Karpas-422 (cell line): ENCODE results near the gene CCDC51. TPM values are rescaled to one million over a fixed set of nuclear protein-coding genes. Genes with fewer than 3 reads are reported as not detected.
"Not testable (repeated sequence)": the region's sequence is repeated elsewhere in the genome, so short reads cannot be mapped to it uniquely, and the experiment has no call there.

ENCODE experiments used
- DNase-seq: peaks from one replicate; pipeline ENCODE4 v3.0.0-alpha.2; 2015
- H2AFZ ChIP-seq: fragments of 200-600 bp; sonication (generic); 2 replicates; pipeline ENCODE4 v1.6.1; 2014; ENCODE audit warnings: antibody characterized with exemption, low read length, mixed read lengths
- H3K27ac ChIP-seq: fragments of 200-600 bp; sonication (generic); 2 replicates; pipeline ENCODE4 v1.5.1; 2014; ENCODE audit warnings: mild to moderate bottlenecking, low read length, moderate library complexity
- H3K27me3 ChIP-seq: fragments of 200-600 bp; sonication (generic); 2 replicates; pipeline ENCODE4 v1.6.1; 2014; ENCODE audit warnings: low read length, mixed read lengths
- H3K36me3 ChIP-seq: fragments of 200-600 bp; sonication (generic); 2 replicates; pipeline ENCODE4 v1.6.1; 2014; ENCODE audit warnings: low read length, mixed read lengths; ENCODE audit not compliant: insufficient read depth
- H3K4me1 ChIP-seq: fragments of 200-600 bp; sonication (generic); 2 replicates; pipeline ENCODE4 v1.6.1; 2014; ENCODE audit warnings: mild to moderate bottlenecking, low read length, mixed read lengths
- H3K4me2 ChIP-seq: fragments of 200-600 bp; sonication (generic); 2 replicates; pipeline ENCODE4 v1.6.1; 2014; ENCODE audit warnings: low read length, low read depth, mild to moderate bottlenecking; ENCODE audit not compliant: poor library complexity, severe bottlenecking
- H3K4me3 ChIP-seq: fragments of 200-600 bp; sonication (generic); 2 replicates; pipeline ENCODE4 v1.5.1; 2014; ENCODE audit warnings: mild to moderate bottlenecking, antibody characterized with exemption, low read length, mixed read lengths
- H3K79me2 ChIP-seq: fragments of 200-600 bp; sonication (generic); 2 replicates; pipeline ENCODE4 v1.6.1; 2014; ENCODE audit warnings: mild to moderate bottlenecking, low read length, mixed read lengths
- H3K9ac ChIP-seq: fragments of 200-600 bp; sonication (generic); 2 replicates; pipeline ENCODE4 v1.6.0; 2014; ENCODE audit warnings: low read length
- H3K9me2 ChIP-seq: fragments of 200-600 bp; sonication (generic), shearing (Covaris generic); replicated peaks from 2 replicates; pipeline ENCODE4 v1.6.0; 2014; ENCODE audit warnings: mild to moderate bottlenecking, low read length, moderate library complexity; ENCODE audit not compliant: insufficient read depth
- H3K9me3 ChIP-seq: fragments of 300-700, 200-600 bp; sonication (generic); 2 replicates; pipeline ENCODE4 v1.6.1; 2014; ENCODE audit warnings: low read length, mixed read lengths
- H4K20me1 ChIP-seq: fragments of 200-600 bp; sonication (generic); 2 replicates; pipeline ENCODE4 v1.6.1; 2014; ENCODE audit warnings: mild to moderate bottlenecking, antibody characterized with exemption, low read length, low read depth; ENCODE audit not compliant: insufficient read depth
- total RNA-seq: library from RNA; depleted of rRNA; stranded (reverse); fragments of >200 nt; shearing (Covaris generic); gene quantifications from 2 replicates; pipeline ENCODE4 v1.2.3, GENCODE V29; 2014; ENCODE audit warnings: low replicate concordance

CCDC51 gene
- total RNA-seq, 1 experiment from 2014 or later: 22.0 TPM

- peaks cover 32% of the 10 kb centered on the region for H3K4me1 ChIP-seq
- DNase-seq: no peak
- H3K27me3 ChIP-seq: no peaks in the 10 kb centered on the region
- H2AFZ ChIP-seq: no peak overlapping the region
- no peak overlapping the region for H3K9ac ChIP-seq
- H3K4me2 ChIP-seq: no peak overlapping the region
- H3K36me3 ChIP-seq: peaks cover 27% of the 10 kb centered on the region; the same call in 1 of the 2 replicates
- no peaks in the 10 kb centered on the region for H3K9me3 ChIP-seq
- H3K27ac ChIP-seq: no peak overlapping the region
- H3K9me2 ChIP-seq: no peaks in the 10 kb centered on the region
- peaks cover 11% of the 10 kb centered on the region; the same call in 1 of the 2 replicates for H4K20me1 ChIP-seq
- no peak overlapping the region for H3K4me3 ChIP-seq
- peaks cover 26% of the 10 kb centered on the region for H3K79me2 ChIP-seq
Observed at GRCh38 chr3:48463703-48464102, 23.8 kb upstream of the CCDC51 start.

GRCh38 chr3:48461767-48462166, 21.8 kb upstream of the CCDC51 start:
- not testable (repeated sequence) for H2AFZ ChIP-seq, H3K27me3 ChIP-seq, H3K9me2 ChIP-seq, H3K9me3 ChIP-seq, H4K20me1 ChIP-seq, H3K4me2 ChIP-seq, H3K4me3 ChIP-seq, H3K79me2 ChIP-seq, DNase-seq, H3K27ac ChIP-seq, H3K9ac ChIP-seq
- H3K4me1 ChIP-seq: peaks cover 13% of the 10 kb centered on the region
- H3K36me3 ChIP-seq: peaks cover 17% of the 10 kb centered on the region; the same call in 1 of the 2 replicates

- peaks cover 4% of the 10 kb centered on the region for H3K4me1 ChIP-seq
- no peak overlapping the region for H3K4me2 ChIP-seq
- H3K4me3 ChIP-seq: no peak overlapping the region
- H4K20me1 ChIP-seq: no peaks in the 10 kb centered on the region
- no peaks in the 10 kb centered on the region for H3K9me2 ChIP-seq
- H3K79me2 ChIP-seq: no peaks in the 10 kb centered on the region
- no peaks in the 10 kb centered on the region for H3K9me3 ChIP-seq
- H3K9ac ChIP-seq: no peak overlapping the region
- H3K36me3 ChIP-seq: peaks cover 17% of the 10 kb centered on the region; the same call in 1 of the 2 replicates
- no peak overlapping the region for H3K27ac ChIP-seq
- no peak overlapping the region for H2AFZ ChIP-seq
- no peaks in the 10 kb centered on the region for H3K27me3 ChIP-seq
- no peak for DNase-seq
Observed at GRCh38 chr3:48460517-48460902, 20.6 kb upstream of the CCDC51 start.

- no peaks in the 10 kb centered on the region for H3K4me1 ChIP-seq
- H3K79me2 ChIP-seq: no peaks in the 10 kb centered on the region
- no peaks in the 10 kb centered on the region for H3K9me3 ChIP-seq
- no peak for DNase-seq
- H4K20me1 ChIP-seq: no peaks in the 10 kb centered on the region
- no peaks in the 10 kb centered on the region for H3K9me2 ChIP-seq
- H3K9ac ChIP-seq: no peak overlapping the region
- H2AFZ ChIP-seq: no peak overlapping the region
- no peaks in the 10 kb centered on the region for H3K27me3 ChIP-seq
- no peak overlapping the region for H3K4me2 ChIP-seq
- H3K27ac ChIP-seq: no peak overlapping the region
- H3K4me3 ChIP-seq: no peak overlapping the region
- H3K36me3 ChIP-seq: peaks cover 17% of the 10 kb centered on the region; the same call in 1 of the 2 replicates
Observed at GRCh38 chr3:48459773-48460516, 20.0 kb upstream of the CCDC51 start.

- H3K4me1 ChIP-seq: no peaks in the 10 kb centered on the region
- peaks cover 19% of the 10 kb centered on the region for H3K36me3 ChIP-seq
- H3K9me2 ChIP-seq: no peaks in the 10 kb centered on the region
- DNase-seq: no peak
- no peaks in the 10 kb centered on the region for H3K27me3 ChIP-seq
- H3K4me2 ChIP-seq: no peak overlapping the region
- no peaks in the 10 kb centered on the region for H4K20me1 ChIP-seq
- H2AFZ ChIP-seq: no peak overlapping the region
- no peak overlapping the region for H3K4me3 ChIP-seq
- no peaks in the 10 kb centered on the region for H3K79me2 ChIP-seq
- H3K9me3 ChIP-seq: no peaks in the 10 kb centered on the region
- H3K9ac ChIP-seq: no peak overlapping the region
- H3K27ac ChIP-seq: no peak overlapping the region
Observed at GRCh38 chr3:48459331-48459730, 19.4 kb upstream of the CCDC51 start.

GRCh38 chr3:48456456-48456855, 16.5 kb upstream of the CCDC51 start:
- H3K27ac ChIP-seq: no peak overlapping the region
- no peak overlapping the region for H3K9ac ChIP-seq
- H3K9me3 ChIP-seq: no peaks in the 10 kb centered on the region
- no peaks in the 10 kb centered on the region for H4K20me1 ChIP-seq
- H3K4me1 ChIP-seq: no peaks in the 10 kb centered on the region
- no peaks in the 10 kb centered on the region for H3K27me3 ChIP-seq
- no peak for DNase-seq
- H3K4me2 ChIP-seq: no peak overlapping the region
- H3K79me2 ChIP-seq: no peaks in the 10 kb centered on the region
- H3K9me2 ChIP-seq: no peaks in the 10 kb centered on the region
- no peak overlapping the region for H2AFZ ChIP-seq
- peaks cover 27% of the 10 kb centered on the region for H3K36me3 ChIP-seq
- H3K4me3 ChIP-seq: no peak overlapping the region

GRCh38 chr3:48451270-48451669, 11.4 kb upstream of the CCDC51 start:
- Histone ChIP-seq H4K20me1 (no peaks in the 10 kb centered on the region), H3K4me1 (peaks cover 17% of the 10 kb centered on the region), H3K9me3 (no peaks in the 10 kb centered on the region), H3K9me2 (no peaks in the 10 kb centered on the region), H2AFZ (no peak overlapping the region), H3K27me3 (no peaks in the 10 kb centered on the region), H3K27ac (no peak overlapping the region), H3K79me2 (peaks cover 29% of the 10 kb centered on the region), H3K36me3 (peaks cover 20% of the 10 kb centered on the region), H3K9ac (no peak overlapping the region), H3K4me3 (no peak overlapping the region), H3K4me2 (no peak overlapping the region)
- no peak for DNase-seq

GRCh38 chr3:48446425-48447193, 6.7 kb upstream of the CCDC51 start, which contains the start of gene ATRIP:
Gene ATRIP, plus strand, starts transcription at chr3:48446737. Its CDS starts 109 bp downstream, at chr3:48446846.
- DNase-seq: peak; percentile 96
- H3K4me3 ChIP-seq: peak within 1 kb of the TSS; percentile 80

More at GRCh38 chr3:48446425-48447193, 6.7 kb upstream of the CCDC51 start, which contains the start of gene ATRIP:
- Histone ChIP-seq H3K9ac (peak within 1 kb of the TSS; percentile 82), H3K9me3 (no peaks in the 10 kb centered on the region), H4K20me1 (no peaks in the 10 kb centered on the region; the same call in 1 of the 2 replicates), H3K36me3 (peaks cover 19% of the 10 kb centered on the region), H2AFZ (peak within 1 kb of the TSS; percentile 44; the same call in 1 of the 2 replicates), H3K27me3 (no peaks in the 10 kb centered on the region), H3K4me1 (peaks cover 34% of the 10 kb centered on the region), H3K27ac (peak within 1 kb of the TSS; percentile 28; the same call in 1 of the 2 replicates), H3K9me2 (no peaks in the 10 kb centered on the region), H3K79me2 (peaks cover 42% of the 10 kb centered on the region), H3K4me2 (peak within 1 kb of the TSS; percentile 91)
